HCT116 (cell line): ENCODE data around the gene KCNQ4. TPM values are rescaled to one million over a fixed set of nuclear protein-coding genes. Genes with fewer than 3 reads are reported as not detected.

Source experiments
- ATAC-seq: fragments of 200-7000 bp; cut with Tn5 transposase; 2 replicates; pipeline ENCODE4 v1.9.1; 2020; ENCODE audit warnings: mild to moderate bottlenecking, moderate library complexity
- BruUV-seq: library from RNA; stranded (reverse); fragments of 400-500 nt; replicated peaks from 2 replicates; lab custom pipeline; 2021; lab: Mats Ljungman, UMichigan
- CTCF ChIA-PET: fragments of 300-600 bp; sonication (Branson Sonifier 250); formaldehyde crosslinking; loops from one replicate; lab custom pipeline; 2021; ENCODE audit warnings: antibody characterized with exemption; lab: Charles Lee
- POLR2A ChIA-PET: fragments of 300-600, 350-600 bp; sonication (Branson Sonifier 250); formaldehyde crosslinking; loops from one replicate; lab custom pipeline; 2021; ENCODE audit warnings: antibody characterized with exemption; lab: Charles Lee
- RAD21 ChIA-PET, 2 experiments: fragments of 300-600 bp; sonication (Branson Sonifier 250); formaldehyde crosslinking; loops; one replicate each; lab custom pipeline; 2023; ENCODE audit warnings: low total read pairs in 2 of 2; ENCODE audit not compliant: uncharacterized antibody in 2 of 2, unreplicated experiment in 2 of 2, low non-redundant PET in 1 of 2; lab: Charles Lee
- DNase-seq: peaks from one replicate; pipeline ENCODE4 v3.0.0-alpha.2; 2010; ENCODE audit warnings: low read depth, low spot score
- H2AFZ ChIP-seq: fragments of 200-600 bp; shearing (Covaris generic), sonication (generic); 2 replicates; pipeline ENCODE4 v1.6.1; 2017; ENCODE audit warnings: low read depth, mixed run types, mixed read lengths, antibody characterized with exemption, low read length; ENCODE audit not compliant: poor library complexity, severe bottlenecking
- H3K27ac ChIP-seq: 2 replicates; pipeline ENCODE4 v1.5.1; 2012; ENCODE audit warnings: low read depth, low read length
- H3K27me3 ChIP-seq: fragments of 200-600 bp; sonication (generic); 2 replicates; pipeline ENCODE4 v1.6.1; 2016; ENCODE audit warnings: mixed run types, low read length, mixed read lengths; ENCODE audit not compliant: insufficient read depth
- H3K36me3 ChIP-seq, 2 experiments: fragments of 200-500 bp in 1 of 2; fragments of 200-600 bp in 1 of 2; sonication (Bioruptor generic) in 1 of 2; sonication (generic) in 1 of 2; 2 replicates each; pipeline versions ENCODE4 v1.5.1 to v1.6.1; 2014 to 2016; ENCODE audit warnings: low read length in 2 of 2, inconsistent platforms in 1 of 2, mixed read lengths in 1 of 2, mixed run types in 1 of 2; ENCODE audit not compliant: insufficient read depth in 2 of 2, control insufficient read depth in 1 of 2
- H3K4me1 ChIP-seq, 2 experiments: fragments of 200-600 bp in 1 of 2; sonication (generic) in 1 of 2; 2 replicates each; pipeline versions ENCODE4 v1.5.1 to v1.6.1; 2012 to 2017; ENCODE audit warnings: low read length in 2 of 2, inconsistent platforms in 1 of 2, mild to moderate bottlenecking in 1 of 2, mixed read lengths in 1 of 2, mixed run types in 1 of 2, moderate library complexity in 1 of 2; ENCODE audit not compliant: insufficient read depth in 2 of 2, control insufficient read depth in 1 of 2
- H3K4me2 ChIP-seq: fragments of 200-600 bp; sonication (generic); 2 replicates; pipeline ENCODE4 v1.6.1; 2017; ENCODE audit warnings: mixed run types, low read length, mixed read lengths
- H3K4me3 ChIP-seq, 2 experiments: fragments of 200-600 bp in 1 of 2; sonication (generic) in 1 of 2; replicated peaks in 1 of 2; 2 replicates each; pipeline ENCODE4 v1.5.1; 2011 to 2016; ENCODE audit warnings: low read length in 2 of 2, control low read depth in 1 of 2, low read depth in 1 of 2, mild to moderate bottlenecking in 1 of 2, mixed read lengths in 1 of 2, mixed run types in 1 of 2
- H3K79me2 ChIP-seq: fragments of 200-600 bp; sonication (generic); 2 replicates; pipeline ENCODE4 v1.6.1; 2017; ENCODE audit warnings: mild to moderate bottlenecking, mixed run types, low read length, moderate library complexity, mixed read lengths; ENCODE audit not compliant: insufficient read depth
- H3K9ac ChIP-seq: fragments of 200-600 bp; sonication (generic); 2 replicates; pipeline ENCODE4 v1.6.1; 2016; ENCODE audit warnings: low read length, mixed read lengths
- H3K9me2 ChIP-seq: fragments of 200-600 bp; sonication (generic), shearing (Covaris generic); 2 replicates; pipeline ENCODE4 v1.6.1; 2017; ENCODE audit warnings: mixed run types, mild to moderate bottlenecking, moderate library complexity; ENCODE audit not compliant: insufficient read depth
- H3K9me3 ChIP-seq, 2 experiments: fragments of 200-500 bp in 1 of 2; fragments of 200-600 bp in 1 of 2; sonication (Bioruptor generic) in 1 of 2; sonication (generic) in 1 of 2; 2 replicates each; pipeline ENCODE4 v1.6.1; 2014 to 2017; ENCODE audit warnings: low read length in 2 of 2, mixed read lengths in 2 of 2, inconsistent platforms in 1 of 2, low read depth in 1 of 2, mild to moderate bottlenecking in 1 of 2, mixed run types in 1 of 2, moderate library complexity in 1 of 2; ENCODE audit not compliant: control insufficient read depth in 1 of 2, insufficient read depth in 1 of 2
- H4K20me1 ChIP-seq: fragments of 200-600 bp; sonication (generic), shearing (Covaris generic); 2 replicates; pipeline ENCODE4 v1.6.1; 2017; ENCODE audit warnings: mixed run types, mild to moderate bottlenecking, moderate library complexity; ENCODE audit not compliant: insufficient read depth
- CBX3 ChIP-seq: IDR thresholded peaks from 2 replicates; pipeline ENCODE4 v1.6.1; 2012; ENCODE audit warnings: low read depth
- CEBPB ChIP-seq: IDR thresholded peaks from 2 replicates; pipeline ENCODE4 v1.6.1; 2012; ENCODE audit warnings: low read depth
- EGR1 ChIP-seq: IDR thresholded peaks from 2 replicates; pipeline ENCODE4 v1.6.1; 2012; ENCODE audit warnings: low read depth
- ELF1 ChIP-seq: IDR thresholded peaks from 2 replicates; pipeline ENCODE4 v1.6.1; 2012; ENCODE audit warnings: low read depth, borderline replicate concordance
- EZH2phosphoT487 ChIP-seq: fragments of 200-600 bp; IDR thresholded peaks from 2 replicates; pipeline ENCODE4 v1.6.1; 2018; ENCODE audit warnings: antibody characterized with exemption, borderline replicate concordance
- JUND ChIP-seq: IDR thresholded peaks from 2 replicates; pipeline ENCODE4 v1.6.1; 2012
- POLR2AphosphoS5 ChIP-seq: IDR thresholded peaks from 2 replicates; pipeline ENCODE4 v1.6.1; 2011; ENCODE audit warnings: mild to moderate bottlenecking, low read depth, low read length, moderate library complexity
- SIN3A ChIP-seq: IDR thresholded peaks from 2 replicates; pipeline ENCODE4 v1.6.1; 2012; ENCODE audit warnings: low read depth
- SP1 ChIP-seq: IDR thresholded peaks from 2 replicates; pipeline ENCODE4 v1.6.1; 2012; ENCODE audit warnings: low read depth
- SRF ChIP-seq: IDR thresholded peaks from 2 replicates; pipeline ENCODE4 v1.6.1; 2012; ENCODE audit warnings: low read depth
- YY1 ChIP-seq: IDR thresholded peaks from 2 replicates; pipeline ENCODE4 v1.6.1; 2011; ENCODE audit warnings: low read length, low read depth, moderate library complexity, mild to moderate bottlenecking; ENCODE audit not compliant: insufficient replicate concordance; ENCODE audit errors: extremely low read depth
- intact Hi-C: fragments of 100-400 bp; cut with micrococcal nuclease; formaldehyde crosslinking; loops from 2 replicates; pipeline ENCODE4 v1.10.0; 2022
- total RNA-seq: library from RNA; stranded (reverse); gene quantifications from one replicate; pipeline ENCODE4 v1.2.1, GENCODE V29; 2021; ENCODE audit not compliant: unreplicated experiment
- TF ChIP-seq, protein P1 (sequence below): IDR thresholded peaks from 2 replicates; pipeline ENCODE4 v1.6.1; 2012
- TF ChIP-seq, protein P2 (sequence below): IDR thresholded peaks from 2 replicates; pipeline ENCODE4 v1.6.1; 2011; ENCODE audit warnings: mild to moderate bottlenecking, low read length, moderate library complexity; ENCODE audit not compliant: insufficient replicate concordance; ENCODE audit errors: extremely low read depth
- TF ChIP-seq, protein P3 (sequence below), 3 experiments: fragments of 200-600 bp in 1 of 3; sonication (generic) in 1 of 3; IDR thresholded peaks in 2 of 3; conservative IDR thresholded peaks in 1 of 3; 2 replicates each; pipeline ENCODE4 v1.5.1; 2012 to 2017; ENCODE audit warnings: low read depth in 2 of 3, low read length in 2 of 3, antibody characterized with exemption in 1 of 3, borderline replicate concordance in 1 of 3, control low read depth in 1 of 3, mild to moderate bottlenecking in 1 of 3, mixed read lengths in 1 of 3, mixed run types in 1 of 3, moderate library complexity in 1 of 3; ENCODE audit not compliant: insufficient read depth in 1 of 3
- TF ChIP-seq, protein P4 (sequence below): IDR thresholded peaks from 2 replicates; pipeline ENCODE4 v1.6.1; 2012
- TF ChIP-seq, protein P5 (sequence below): IDR thresholded peaks from 2 replicates; pipeline ENCODE4 v1.6.1; 2012; ENCODE audit warnings: low read depth

Gene KCNQ4
- total RNA-seq, 1 experiment from 2014 or later = 4.1 TPM

DNA sequence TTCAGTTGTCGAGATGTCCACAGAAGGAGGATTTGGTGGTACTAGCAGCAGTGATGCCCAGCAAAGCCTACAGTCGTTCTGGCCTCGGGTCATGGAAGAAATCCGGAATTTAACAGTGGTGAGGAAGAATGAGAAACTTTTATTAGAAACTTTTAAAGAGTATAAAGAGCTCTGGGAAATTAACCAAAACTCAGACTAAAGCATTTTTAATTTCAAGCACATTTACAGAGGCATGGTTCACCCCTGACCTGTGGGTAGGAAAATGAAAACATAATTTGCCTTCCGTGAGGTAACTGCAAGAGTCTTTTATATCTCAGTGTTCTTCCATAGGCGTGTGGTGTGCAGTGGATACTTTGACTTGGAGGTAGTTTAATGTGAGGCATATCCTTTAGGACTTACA, 44.8 kb upstream of the KCNQ4 start:
- CTCF ChIA-PET = no interaction called here
- POLR2A ChIA-PET = interaction anchor here (1.2 kb wide), 1 partner anchor 9 kb away, joined by 3 read pairs; no protein-coding TSS in a partner anchor

More for the DNA sequence above, 44.8 kb upstream of the KCNQ4 start:
- Histone ChIP-seq H3K9ac (no peak overlapping the region), H2AFZ (no peak overlapping the region), H3K4me3 (no peak overlapping the region), H3K9me3 (no peaks in the 10 kb centered on the region), H3K27ac (no peak overlapping the region), H3K36me3 (peaks cover 2 to 14% of the 10 kb centered on the region in 2 experiments; a peak in 3 of 4 replicates), H4K20me1 (no peaks in the 10 kb centered on the region), H3K79me2 (peaks cover 51% of the 10 kb centered on the region), H3K9me2 (no peaks in the 10 kb centered on the region), H3K4me1 (0 out of 4 replicates have a peak, but pooled peaks cover 0 to 2% of the 10 kb centered on the region in 2 experiments), H3K4me2 (no peak overlapping the region), H3K27me3 (no peaks in the 10 kb centered on the region)
- no peak for ATAC-seq
- TF ChIP-seq POLR2AphosphoS5 (no peak), CEBPB (no peak), SIN3A (no peak), EZH2phosphoT487 (no peak), YY1 (no peak), SP1 (no peak), CBX3 (no peak), JUND (no peak), ELF1 (no peak), EGR1 (no peak), SRF (no peak)
- TF ChIP-seq, protein P1, sequence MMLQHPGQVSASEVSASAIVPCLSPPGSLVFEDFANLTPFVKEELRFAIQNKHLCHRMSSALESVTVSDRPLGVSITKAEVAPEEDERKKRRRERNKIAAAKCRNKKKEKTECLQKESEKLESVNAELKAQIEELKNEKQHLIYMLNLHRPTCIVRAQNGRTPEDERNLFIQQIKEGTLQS = no peak
- TF ChIP-seq, protein P2, sequence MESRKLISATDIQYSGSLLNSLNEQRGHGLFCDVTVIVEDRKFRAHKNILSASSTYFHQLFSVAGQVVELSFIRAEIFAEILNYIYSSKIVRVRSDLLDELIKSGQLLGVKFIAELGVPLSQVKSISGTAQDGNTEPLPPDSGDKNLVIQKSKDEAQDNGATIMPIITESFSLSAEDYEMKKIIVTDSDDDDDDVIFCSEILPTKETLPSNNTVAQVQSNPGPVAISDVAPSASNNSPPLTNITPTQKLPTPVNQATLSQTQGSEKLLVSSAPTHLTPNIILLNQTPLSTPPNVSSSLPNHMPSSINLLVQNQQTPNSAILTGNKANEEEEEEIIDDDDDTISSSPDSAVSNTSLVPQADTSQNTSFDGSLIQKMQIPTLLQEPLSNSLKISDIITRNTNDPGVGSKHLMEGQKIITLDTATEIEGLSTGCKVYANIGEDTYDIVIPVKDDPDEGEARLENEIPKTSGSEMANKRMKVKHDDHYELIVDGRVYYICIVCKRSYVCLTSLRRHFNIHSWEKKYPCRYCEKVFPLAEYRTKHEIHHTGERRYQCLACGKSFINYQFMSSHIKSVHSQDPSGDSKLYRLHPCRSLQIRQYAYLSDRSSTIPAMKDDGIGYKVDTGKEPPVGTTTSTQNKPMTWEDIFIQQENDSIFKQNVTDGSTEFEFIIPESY = no peak
- TF ChIP-seq, protein P3, sequence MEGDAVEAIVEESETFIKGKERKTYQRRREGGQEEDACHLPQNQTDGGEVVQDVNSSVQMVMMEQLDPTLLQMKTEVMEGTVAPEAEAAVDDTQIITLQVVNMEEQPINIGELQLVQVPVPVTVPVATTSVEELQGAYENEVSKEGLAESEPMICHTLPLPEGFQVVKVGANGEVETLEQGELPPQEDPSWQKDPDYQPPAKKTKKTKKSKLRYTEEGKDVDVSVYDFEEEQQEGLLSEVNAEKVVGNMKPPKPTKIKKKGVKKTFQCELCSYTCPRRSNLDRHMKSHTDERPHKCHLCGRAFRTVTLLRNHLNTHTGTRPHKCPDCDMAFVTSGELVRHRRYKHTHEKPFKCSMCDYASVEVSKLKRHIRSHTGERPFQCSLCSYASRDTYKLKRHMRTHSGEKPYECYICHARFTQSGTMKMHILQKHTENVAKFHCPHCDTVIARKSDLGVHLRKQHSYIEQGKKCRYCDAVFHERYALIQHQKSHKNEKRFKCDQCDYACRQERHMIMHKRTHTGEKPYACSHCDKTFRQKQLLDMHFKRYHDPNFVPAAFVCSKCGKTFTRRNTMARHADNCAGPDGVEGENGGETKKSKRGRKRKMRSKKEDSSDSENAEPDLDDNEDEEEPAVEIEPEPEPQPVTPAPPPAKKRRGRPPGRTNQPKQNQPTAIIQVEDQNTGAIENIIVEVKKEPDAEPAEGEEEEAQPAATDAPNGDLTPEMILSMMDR (IDR thresholded peaks at IDR 0.05 in 2 of 3, conservative IDR thresholded peaks at IDR 0.05 in 1 of 3; ENCODE audit: borderline replicate concordance in 1 of 3, insufficient read depth in 1 of 3, low read depth in 2 of 3, low read length in 2 of 3) = no peak
- TF ChIP-seq, protein P4, sequence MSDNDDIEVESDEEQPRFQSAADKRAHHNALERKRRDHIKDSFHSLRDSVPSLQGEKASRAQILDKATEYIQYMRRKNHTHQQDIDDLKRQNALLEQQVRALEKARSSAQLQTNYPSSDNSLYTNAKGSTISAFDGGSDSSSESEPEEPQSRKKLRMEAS = no peak
- TF ChIP-seq, protein P5, sequence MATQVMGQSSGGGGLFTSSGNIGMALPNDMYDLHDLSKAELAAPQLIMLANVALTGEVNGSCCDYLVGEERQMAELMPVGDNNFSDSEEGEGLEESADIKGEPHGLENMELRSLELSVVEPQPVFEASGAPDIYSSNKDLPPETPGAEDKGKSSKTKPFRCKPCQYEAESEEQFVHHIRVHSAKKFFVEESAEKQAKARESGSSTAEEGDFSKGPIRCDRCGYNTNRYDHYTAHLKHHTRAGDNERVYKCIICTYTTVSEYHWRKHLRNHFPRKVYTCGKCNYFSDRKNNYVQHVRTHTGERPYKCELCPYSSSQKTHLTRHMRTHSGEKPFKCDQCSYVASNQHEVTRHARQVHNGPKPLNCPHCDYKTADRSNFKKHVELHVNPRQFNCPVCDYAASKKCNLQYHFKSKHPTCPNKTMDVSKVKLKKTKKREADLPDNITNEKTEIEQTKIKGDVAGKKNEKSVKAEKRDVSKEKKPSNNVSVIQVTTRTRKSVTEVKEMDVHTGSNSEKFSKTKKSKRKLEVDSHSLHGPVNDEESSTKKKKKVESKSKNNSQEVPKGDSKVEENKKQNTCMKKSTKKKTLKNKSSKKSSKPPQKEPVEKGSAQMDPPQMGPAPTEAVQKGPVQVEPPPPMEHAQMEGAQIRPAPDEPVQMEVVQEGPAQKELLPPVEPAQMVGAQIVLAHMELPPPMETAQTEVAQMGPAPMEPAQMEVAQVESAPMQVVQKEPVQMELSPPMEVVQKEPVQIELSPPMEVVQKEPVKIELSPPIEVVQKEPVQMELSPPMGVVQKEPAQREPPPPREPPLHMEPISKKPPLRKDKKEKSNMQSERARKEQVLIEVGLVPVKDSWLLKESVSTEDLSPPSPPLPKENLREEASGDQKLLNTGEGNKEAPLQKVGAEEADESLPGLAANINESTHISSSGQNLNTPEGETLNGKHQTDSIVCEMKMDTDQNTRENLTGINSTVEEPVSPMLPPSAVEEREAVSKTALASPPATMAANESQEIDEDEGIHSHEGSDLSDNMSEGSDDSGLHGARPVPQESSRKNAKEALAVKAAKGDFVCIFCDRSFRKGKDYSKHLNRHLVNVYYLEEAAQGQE = no peak
- no peak for DNase-seq
- intact Hi-C loops = no loop called here
- RAD21 ChIA-PET = no interaction called here
- no TSS peak for BruUV-seq
